ENCODE data around the gene HSP90B1.

- TF ChIP-seq CTCF (IDR thresholded peaks at IDR 0.05) (no peak), EP300 (IDR thresholded peaks at IDR 0.05) (no peak), POLR2A (IDR thresholded peaks at IDR 0.05) (no peak)
Observed at GRCh38 chr12:103969391-103969790, 39.2 kb downstream of the HSP90B1 start.

Data from tibial nerve (tissue), 4 donors.